ENCODE data around the gene DENND1A. TPM values are rescaled to one million over a fixed set of nuclear protein-coding genes. Genes with fewer than 3 reads are reported as not detected.

Gene DENND1A
- total RNA-seq, 1 experiment from 2014 or later, result 42.5 TPM

GRCh38 chr9:123727332-123727731 is 202.6 kb downstream of the DENND1A start:
- Mint-ChIP-seq H3K9me3 (ENCODE audit: unreplicated experiment) (no peaks in the 10 kb centered on the region), H3K4me3 (ENCODE audit: unreplicated experiment) (no peak overlapping the region), H3K27ac (ENCODE audit: low read depth, unreplicated experiment) (no peak overlapping the region), H3K4me1 (ENCODE audit: insufficient read depth, unreplicated experiment) (no peaks in the 10 kb centered on the region), H3K36me3 (ENCODE audit: insufficient read depth, unreplicated experiment) (no peaks in the 10 kb centered on the region), H3K27me3 (ENCODE audit: insufficient read depth, unreplicated experiment) (no peaks in the 10 kb centered on the region)
- TF ChIP-seq CTCF (IDR thresholded peaks at IDR 0.05; ENCODE audit: unreplicated experiment), result no peak
- no peak for DNase-seq (ENCODE audit: unreplicated experiment)
- ChIA-PET POLR2A (interaction anchor here (0.8 kb wide), 1 partner anchor 314 kb away, joined by 3 read pairs; no protein-coding TSS in a partner anchor), CTCF (no interaction called here)
- intact Hi-C loops (cut with micrococcal nuclease), result no loop called here
- no TSS peak for BruUV-seq (replicated peaks)

- no peak for DNase-seq (ENCODE audit: unreplicated experiment)
- H3K36me3 Mint-ChIP-seq (ENCODE audit: insufficient read depth, unreplicated experiment), result peaks cover 4% of the 10 kb centered on the region
- peaks cover 13% of the 10 kb centered on the region for H3K9me3 Mint-ChIP-seq (ENCODE audit: unreplicated experiment)
- no peak for TF ChIP-seq CTCF (IDR thresholded peaks at IDR 0.05; ENCODE audit: unreplicated experiment)
- no peaks in the 10 kb centered on the region for H3K4me1 Mint-ChIP-seq (ENCODE audit: insufficient read depth, unreplicated experiment)
- H3K27me3 Mint-ChIP-seq (ENCODE audit: insufficient read depth, unreplicated experiment), result no peaks in the 10 kb centered on the region
- no TSS peak for BruUV-seq (replicated peaks)
- POLR2A ChIA-PET, result interaction anchor here (1.7 to 2.2 kb wide), 2 partner anchors 12 to 20 kb away, joined by 7 read pairs; no protein-coding TSS in a partner anchor
- H3K27ac Mint-ChIP-seq (ENCODE audit: low read depth, unreplicated experiment), result no peak overlapping the region
- CTCF ChIA-PET, result interaction anchor here (1.1 kb wide), 2 partner anchors 8 to 316 kb away, joined by 3 to 5 read pairs; no protein-coding TSS in a partner anchor
- no peak overlapping the region for H3K4me3 Mint-ChIP-seq (ENCODE audit: unreplicated experiment)
- intact Hi-C loops (cut with micrococcal nuclease), result loop anchor here (2.0 kb wide), 1 partner anchor 315 kb away; no protein-coding TSS in a partner anchor
These were observed 204.5 kb downstream of the DENND1A start for GRCh38 chr9:123725389-123725788.

GRCh38 chr9:123724211-123724796 is 205.6 kb downstream of the DENND1A start:
- Mint-ChIP-seq H3K9me3 (ENCODE audit: unreplicated experiment) (peaks cover 13% of the 10 kb centered on the region), H3K27me3 (ENCODE audit: insufficient read depth, unreplicated experiment) (no peaks in the 10 kb centered on the region), H3K27ac (ENCODE audit: low read depth, unreplicated experiment) (no peak overlapping the region), H3K4me1 (ENCODE audit: insufficient read depth, unreplicated experiment) (no peaks in the 10 kb centered on the region), H3K4me3 (ENCODE audit: unreplicated experiment) (no peak overlapping the region), H3K36me3 (ENCODE audit: insufficient read depth, unreplicated experiment) (peaks cover 4% of the 10 kb centered on the region)
- POLR2A ChIA-PET, result interaction anchor here (0.7 to 2.2 kb wide), 3 partner anchors 13 to 26 kb away, joined by 3 to 7 read pairs (median 7); no protein-coding TSS in a partner anchor
- intact Hi-C loops (cut with micrococcal nuclease), result loop anchor here (2.0 kb wide), 1 partner anchor 316 kb away; no protein-coding TSS in a partner anchor
- CTCF ChIA-PET, result interaction anchor here (0.6 to 1.2 kb wide), 7 partner anchors 10 to 813 kb away, joined by 3 to 5 read pairs (median 3); no protein-coding TSS in a partner anchor
- no TSS peak for BruUV-seq (replicated peaks)
- no peak for TF ChIP-seq CTCF (IDR thresholded peaks at IDR 0.05; ENCODE audit: unreplicated experiment)
- DNase-seq (ENCODE audit: unreplicated experiment), result peak; percentile 18

- peaks cover 13% of the 10 kb centered on the region for H3K9me3 Mint-ChIP-seq (ENCODE audit: unreplicated experiment)
- ChIA-PET POLR2A (interaction anchor here (1.7 kb wide), 1 partner anchor 22 kb away, joined by 7 read pairs; no protein-coding TSS in a partner anchor), CTCF (interaction anchor here (0.9 kb wide), 1 partner anchor 577 kb away, joined by 3 read pairs; no protein-coding TSS in a partner anchor)
- no peak overlapping the region for H3K4me3 Mint-ChIP-seq (ENCODE audit: unreplicated experiment)
- H3K27ac Mint-ChIP-seq (ENCODE audit: low read depth, unreplicated experiment), result no peak overlapping the region
- intact Hi-C loops (cut with micrococcal nuclease), result no loop called here
- peaks cover 4% of the 10 kb centered on the region for H3K36me3 Mint-ChIP-seq (ENCODE audit: insufficient read depth, unreplicated experiment)
- no peak for DNase-seq (ENCODE audit: unreplicated experiment)
- TF ChIP-seq CTCF (IDR thresholded peaks at IDR 0.05; ENCODE audit: unreplicated experiment), result no peak
- BruUV-seq (replicated peaks), result no TSS peak
- H3K27me3 Mint-ChIP-seq (ENCODE audit: insufficient read depth, unreplicated experiment), result no peaks in the 10 kb centered on the region
- no peaks in the 10 kb centered on the region for H3K4me1 Mint-ChIP-seq (ENCODE audit: insufficient read depth, unreplicated experiment)
These were observed 206.6 kb downstream of the DENND1A start for GRCh38 chr9:123723135-123723875.
